ENCODE data around the gene LYPD6.

- TF ChIP-seq CTCF (IDR thresholded peaks at IDR 0.05 in 4 of 5, conservative IDR thresholded peaks at IDR 0.05 in 1 of 5): no peak
- TF ChIP-seq POLR2A (IDR thresholded peaks at IDR 0.05): no peak
Measured at GRCh38 chr2:149389506-149390167, 59.2 kb downstream of the LYPD6 start.
